Fibroblast of mammary gland (primary cell): Measurements from ENCODE around the gene GABBR1.

ENCODE experiments used
- DNase-seq: peaks from one replicate; pipeline ENCODE4 v3.0.0-alpha.2; 2010; ENCODE audit warnings: low read depth
- H3K4me3 ChIP-seq: 2 replicates; pipeline ENCODE4 v1.5.1; 2011; ENCODE audit warnings: low read depth, mild to moderate bottlenecking, low read length, moderate library complexity; ENCODE audit not compliant: control insufficient read depth
- CTCF ChIP-seq: conservative IDR thresholded peaks from 2 replicates; pipeline ENCODE4 v1.5.1; 2011; ENCODE audit warnings: low read depth, low read length, inconsistent platforms; ENCODE audit not compliant: control insufficient read depth, insufficient read depth

GABBR1 gene

GRCh38 chr6:29552512-29553051 is 80.4 kb downstream of the GABBR1 start:
- DNase-seq, result peak; percentile 77
- no peak overlapping the region for H3K4me3 ChIP-seq
- TF ChIP-seq CTCF, result no peak

- DNase-seq, result no peak
- TF ChIP-seq CTCF, result no peak
- H3K4me3 ChIP-seq, result no peak overlapping the region
These were observed 85.4 kb downstream of the GABBR1 start for GRCh38 chr6:29547573-29547972.

GRCh38 chr6:29537714-29538403 is 95.1 kb downstream of the GABBR1 start:
- DNase-seq, result no peak
- no peak overlapping the region for H3K4me3 ChIP-seq
- no peak for TF ChIP-seq CTCF

GRCh38 chr6:29532320-29532951 is 100.5 kb downstream of the GABBR1 start:
- no peak overlapping the region for H3K4me3 ChIP-seq
- TF ChIP-seq CTCF, result no peak
- no peak for DNase-seq

GRCh38 chr6:29531668-29532067 is 101.3 kb downstream of the GABBR1 start:
- DNase-seq, result no peak
- TF ChIP-seq CTCF, result no peak
- no peak overlapping the region for H3K4me3 ChIP-seq

- no peak for DNase-seq
- H3K4me3 ChIP-seq, result no peak overlapping the region
- no peak for TF ChIP-seq CTCF
These were observed 102.2 kb downstream of the GABBR1 start for GRCh38 chr6:29530671-29531310.
